HCT116 (cell line): ENCODE data around the gene ESRRB. TPM values are rescaled to one million over a fixed set of nuclear protein-coding genes. Genes with fewer than 3 reads are reported as not detected.

Source experiments
- ATAC-seq: fragments of 200-7000 bp; cut with Tn5 transposase; 2 replicates; pipeline ENCODE4 v1.9.1; 2020; ENCODE audit warnings: mild to moderate bottlenecking, moderate library complexity
- BruUV-seq: library from RNA; stranded (reverse); fragments of 400-500 nt; replicated peaks from 2 replicates; lab custom pipeline; 2021; lab: Mats Ljungman, UMichigan
- CTCF ChIA-PET: fragments of 300-600 bp; sonication (Branson Sonifier 250); formaldehyde crosslinking; loops from one replicate; lab custom pipeline; 2021; ENCODE audit warnings: antibody characterized with exemption; lab: Charles Lee
- POLR2A ChIA-PET: fragments of 300-600, 350-600 bp; sonication (Branson Sonifier 250); formaldehyde crosslinking; loops from one replicate; lab custom pipeline; 2021; ENCODE audit warnings: antibody characterized with exemption; lab: Charles Lee
- RAD21 ChIA-PET, 2 experiments: fragments of 300-600 bp; sonication (Branson Sonifier 250); formaldehyde crosslinking; loops; one replicate each; lab custom pipeline; 2023; ENCODE audit warnings: low total read pairs in 2 of 2; ENCODE audit not compliant: uncharacterized antibody in 2 of 2, unreplicated experiment in 2 of 2, low non-redundant PET in 1 of 2; lab: Charles Lee
- DNase-seq: peaks from one replicate; pipeline ENCODE4 v3.0.0-alpha.2; 2010; ENCODE audit warnings: low read depth, low spot score
- H2AFZ ChIP-seq: fragments of 200-600 bp; shearing (Covaris generic), sonication (generic); 2 replicates; pipeline ENCODE4 v1.6.1; 2017; ENCODE audit warnings: low read depth, mixed run types, mixed read lengths, antibody characterized with exemption, low read length; ENCODE audit not compliant: poor library complexity, severe bottlenecking
- H3K27ac ChIP-seq: 2 replicates; pipeline ENCODE4 v1.5.1; 2012; ENCODE audit warnings: low read depth, low read length
- H3K27me3 ChIP-seq: fragments of 200-600 bp; sonication (generic); 2 replicates; pipeline ENCODE4 v1.6.1; 2016; ENCODE audit warnings: mixed run types, low read length, mixed read lengths; ENCODE audit not compliant: insufficient read depth
- H3K36me3 ChIP-seq, 2 experiments: fragments of 200-500 bp in 1 of 2; fragments of 200-600 bp in 1 of 2; sonication (Bioruptor generic) in 1 of 2; sonication (generic) in 1 of 2; 2 replicates each; pipeline versions ENCODE4 v1.5.1 to v1.6.1; 2014 to 2016; ENCODE audit warnings: low read length in 2 of 2, inconsistent platforms in 1 of 2, mixed read lengths in 1 of 2, mixed run types in 1 of 2; ENCODE audit not compliant: insufficient read depth in 2 of 2, control insufficient read depth in 1 of 2
- H3K4me1 ChIP-seq, 2 experiments: fragments of 200-600 bp in 1 of 2; sonication (generic) in 1 of 2; 2 replicates each; pipeline versions ENCODE4 v1.5.1 to v1.6.1; 2012 to 2017; ENCODE audit warnings: low read length in 2 of 2, inconsistent platforms in 1 of 2, mild to moderate bottlenecking in 1 of 2, mixed read lengths in 1 of 2, mixed run types in 1 of 2, moderate library complexity in 1 of 2; ENCODE audit not compliant: insufficient read depth in 2 of 2, control insufficient read depth in 1 of 2
- H3K4me2 ChIP-seq: fragments of 200-600 bp; sonication (generic); 2 replicates; pipeline ENCODE4 v1.6.1; 2017; ENCODE audit warnings: mixed run types, low read length, mixed read lengths
- H3K4me3 ChIP-seq, 2 experiments: fragments of 200-600 bp in 1 of 2; sonication (generic) in 1 of 2; replicated peaks in 1 of 2; 2 replicates each; pipeline ENCODE4 v1.5.1; 2011 to 2016; ENCODE audit warnings: low read length in 2 of 2, control low read depth in 1 of 2, low read depth in 1 of 2, mild to moderate bottlenecking in 1 of 2, mixed read lengths in 1 of 2, mixed run types in 1 of 2
- H3K79me2 ChIP-seq: fragments of 200-600 bp; sonication (generic); 2 replicates; pipeline ENCODE4 v1.6.1; 2017; ENCODE audit warnings: mild to moderate bottlenecking, mixed run types, low read length, moderate library complexity, mixed read lengths; ENCODE audit not compliant: insufficient read depth
- H3K9ac ChIP-seq: fragments of 200-600 bp; sonication (generic); 2 replicates; pipeline ENCODE4 v1.6.1; 2016; ENCODE audit warnings: low read length, mixed read lengths
- H3K9me2 ChIP-seq: fragments of 200-600 bp; sonication (generic), shearing (Covaris generic); 2 replicates; pipeline ENCODE4 v1.6.1; 2017; ENCODE audit warnings: mixed run types, mild to moderate bottlenecking, moderate library complexity; ENCODE audit not compliant: insufficient read depth
- H3K9me3 ChIP-seq, 2 experiments: fragments of 200-500 bp in 1 of 2; fragments of 200-600 bp in 1 of 2; sonication (Bioruptor generic) in 1 of 2; sonication (generic) in 1 of 2; 2 replicates each; pipeline ENCODE4 v1.6.1; 2014 to 2017; ENCODE audit warnings: low read length in 2 of 2, mixed read lengths in 2 of 2, inconsistent platforms in 1 of 2, low read depth in 1 of 2, mild to moderate bottlenecking in 1 of 2, mixed run types in 1 of 2, moderate library complexity in 1 of 2; ENCODE audit not compliant: control insufficient read depth in 1 of 2, insufficient read depth in 1 of 2
- H4K20me1 ChIP-seq: fragments of 200-600 bp; sonication (generic), shearing (Covaris generic); 2 replicates; pipeline ENCODE4 v1.6.1; 2017; ENCODE audit warnings: mixed run types, mild to moderate bottlenecking, moderate library complexity; ENCODE audit not compliant: insufficient read depth
- CTCF ChIP-seq, 3 experiments: fragments of 200-600 bp in 1 of 3; sonication (generic) in 1 of 3; IDR thresholded peaks in 2 of 3; conservative IDR thresholded peaks in 1 of 3; 2 replicates each; pipeline ENCODE4 v1.5.1; 2012 to 2017; ENCODE audit warnings: low read depth in 2 of 3, low read length in 2 of 3, antibody characterized with exemption in 1 of 3, borderline replicate concordance in 1 of 3, control low read depth in 1 of 3, mild to moderate bottlenecking in 1 of 3, mixed read lengths in 1 of 3, mixed run types in 1 of 3, moderate library complexity in 1 of 3; ENCODE audit not compliant: insufficient read depth in 1 of 3
- SP1 ChIP-seq: IDR thresholded peaks from 2 replicates; pipeline ENCODE4 v1.6.1; 2012; ENCODE audit warnings: low read depth
- TCF7L2 ChIP-seq: IDR thresholded peaks from 2 replicates; pipeline ENCODE4 v1.7.0; 2011; ENCODE audit warnings: borderline replicate concordance, inconsistent platforms; ENCODE audit not compliant: insufficient read depth, insufficient read length; ENCODE audit errors: extremely low read depth
- ZBTB33 ChIP-seq: IDR thresholded peaks from 2 replicates; pipeline ENCODE4 v1.6.1; 2011; ENCODE audit warnings: mild to moderate bottlenecking, low read length, moderate library complexity; ENCODE audit not compliant: insufficient replicate concordance; ENCODE audit errors: extremely low read depth
- ZFX ChIP-seq: fragments of 450-650 bp; IDR thresholded peaks from 2 replicates; pipeline ENCODE4 v1.6.1; 2017
- ZNF274 ChIP-seq: fragments of 200-500 bp; sonication (Bioruptor generic); IDR thresholded peaks from 2 replicates; pipeline ENCODE4 v1.6.1; 2014; ENCODE audit warnings: mild to moderate bottlenecking, low read depth, low read length, inconsistent platforms
- intact Hi-C: fragments of 100-400 bp; cut with micrococcal nuclease; formaldehyde crosslinking; loops from 2 replicates; pipeline ENCODE4 v1.10.0; 2022
- total RNA-seq: library from RNA; stranded (reverse); gene quantifications from one replicate; pipeline ENCODE4 v1.2.1, GENCODE V29; 2021; ENCODE audit not compliant: unreplicated experiment

The ESRRB gene
- total RNA-seq, 1 experiment from 2014 or later = 1.9 TPM

- TF ChIP-seq ZBTB33 = no peak
- TF ChIP-seq TCF7L2 = no peak
- TF ChIP-seq ZNF274 = no peak
- TF ChIP-seq, all 23 proteins: peak for 0
Measured at GRCh38 chr14:76525106-76525821, 149.3 kb downstream of the ESRRB start (continued).

- no peaks in the 10 kb centered on the region for H3K9me2 ChIP-seq
- no peaks in the 10 kb centered on the region for H3K36me3 ChIP-seq
- no TSS peak for BruUV-seq
- ATAC-seq = no peak
- H3K79me2 ChIP-seq = no peaks in the 10 kb centered on the region
- ChIA-PET CTCF (no interaction called here), POLR2A (no interaction called here), RAD21 (no interaction called here)
- H3K4me3 ChIP-seq = no peak overlapping the region
- TF ChIP-seq ZFX (no peak), SP1 (no peak), CTCF (IDR thresholded peaks at IDR 0.05 in 2 of 3, conservative IDR thresholded peaks at IDR 0.05 in 1 of 3; ENCODE audit: borderline replicate concordance in 1 of 3, insufficient read depth in 1 of 3, low read depth in 2 of 3, low read length in 2 of 3) (no peak)
- no peaks in the 10 kb centered on the region for H3K9me3 ChIP-seq
- no peaks in the 10 kb centered on the region for H4K20me1 ChIP-seq
- no peak for DNase-seq
- H3K4me2 ChIP-seq = no peak overlapping the region
- intact Hi-C loops = no loop called here
- H3K4me1 ChIP-seq = no peaks in the 10 kb centered on the region
- H3K27ac ChIP-seq = no peak overlapping the region
- no peak overlapping the region for H2AFZ ChIP-seq
- no peaks in the 10 kb centered on the region for H3K27me3 ChIP-seq
- no peak overlapping the region for H3K9ac ChIP-seq
Measured at GRCh38 chr14:76531085-76531484, 155.1 kb downstream of the ESRRB start.
